Progenitor cell of endocrine pancreas (in vitro differentiated cells): Measurements from ENCODE around the gene HNRNPD. TPM values are rescaled to one million over a fixed set of nuclear protein-coding genes. Genes with fewer than 3 reads are reported as not detected.

Experiments used
- DNase-seq: peaks from one replicate; pipeline ENCODE4 v3.0.0; 2021; ENCODE audit warnings: low spot score; ENCODE audit not compliant: unreplicated experiment
- H3K27ac Mint-ChIP-seq: 2 replicates; pipeline ENCODE4 v1.8.0; 2021; ENCODE audit warnings: mild to moderate bottlenecking, moderate library complexity, mixed read lengths
- H3K27me3 Mint-ChIP-seq: 2 replicates; pipeline ENCODE4 v1.8.0; 2021; ENCODE audit warnings: mixed read lengths
- H3K36me3 Mint-ChIP-seq: 2 replicates; pipeline ENCODE4 v1.8.0; 2022; ENCODE audit warnings: mixed read lengths; ENCODE audit not compliant: insufficient read depth
- H3K4me1 Mint-ChIP-seq: 2 replicates; pipeline ENCODE4 v1.8.0; 2021; ENCODE audit warnings: low read depth, mixed read lengths
- H3K4me3 Mint-ChIP-seq: 2 replicates; pipeline ENCODE4 v1.8.0; 2021; ENCODE audit warnings: low read depth, mild to moderate bottlenecking, moderate library complexity, mixed read lengths
- H3K9me3 Mint-ChIP-seq: 2 replicates; pipeline ENCODE4 v1.8.0; 2021; ENCODE audit warnings: low read depth, mixed read lengths
- total RNA-seq: library from RNA; stranded (reverse); gene quantifications from 2 replicates; pipeline ENCODE4 v1.2.1, GENCODE V29; 2021
- TF ChIP-seq, protein P1 (sequence below): fragments of 200-600 bp; sonication (generic); IDR thresholded peaks from one replicate; pipeline ENCODE4 v1.5.0; 2021; ENCODE audit warnings: antibody characterized with exemption, mild to moderate bottlenecking; ENCODE audit not compliant: unreplicated experiment

The HNRNPD gene
- total RNA-seq, 1 donor from 2014 or later, result 400 TPM

GRCh38 chr4:82381235-82381634, 7.4 kb upstream of the HNRNPD start:
- Mint-ChIP-seq H3K27ac (no peak overlapping the region), H3K9me3 (peaks cover 11% of the 10 kb centered on the region), H3K4me3 (no peak overlapping the region), H3K4me1 (peaks cover 2% of the 10 kb centered on the region), H3K36me3 (peaks cover 10% of the 10 kb centered on the region), H3K27me3 (no peaks in the 10 kb centered on the region)
- no peak for DNase-seq
- TF ChIP-seq, protein P1, sequence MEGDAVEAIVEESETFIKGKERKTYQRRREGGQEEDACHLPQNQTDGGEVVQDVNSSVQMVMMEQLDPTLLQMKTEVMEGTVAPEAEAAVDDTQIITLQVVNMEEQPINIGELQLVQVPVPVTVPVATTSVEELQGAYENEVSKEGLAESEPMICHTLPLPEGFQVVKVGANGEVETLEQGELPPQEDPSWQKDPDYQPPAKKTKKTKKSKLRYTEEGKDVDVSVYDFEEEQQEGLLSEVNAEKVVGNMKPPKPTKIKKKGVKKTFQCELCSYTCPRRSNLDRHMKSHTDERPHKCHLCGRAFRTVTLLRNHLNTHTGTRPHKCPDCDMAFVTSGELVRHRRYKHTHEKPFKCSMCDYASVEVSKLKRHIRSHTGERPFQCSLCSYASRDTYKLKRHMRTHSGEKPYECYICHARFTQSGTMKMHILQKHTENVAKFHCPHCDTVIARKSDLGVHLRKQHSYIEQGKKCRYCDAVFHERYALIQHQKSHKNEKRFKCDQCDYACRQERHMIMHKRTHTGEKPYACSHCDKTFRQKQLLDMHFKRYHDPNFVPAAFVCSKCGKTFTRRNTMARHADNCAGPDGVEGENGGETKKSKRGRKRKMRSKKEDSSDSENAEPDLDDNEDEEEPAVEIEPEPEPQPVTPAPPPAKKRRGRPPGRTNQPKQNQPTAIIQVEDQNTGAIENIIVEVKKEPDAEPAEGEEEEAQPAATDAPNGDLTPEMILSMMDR, result no peak

GRCh38 chr4:82380831-82381230, 7.0 kb upstream of the HNRNPD start:
- Mint-ChIP-seq H3K36me3 (peaks cover 10% of the 10 kb centered on the region), H3K4me1 (peaks cover 4% of the 10 kb centered on the region), H3K4me3 (no peak overlapping the region), H3K9me3 (peaks cover 9% of the 10 kb centered on the region), H3K27ac (no peak overlapping the region), H3K27me3 (no peaks in the 10 kb centered on the region)
- TF ChIP-seq, protein P1, result no peak
- no peak for DNase-seq

DNA sequence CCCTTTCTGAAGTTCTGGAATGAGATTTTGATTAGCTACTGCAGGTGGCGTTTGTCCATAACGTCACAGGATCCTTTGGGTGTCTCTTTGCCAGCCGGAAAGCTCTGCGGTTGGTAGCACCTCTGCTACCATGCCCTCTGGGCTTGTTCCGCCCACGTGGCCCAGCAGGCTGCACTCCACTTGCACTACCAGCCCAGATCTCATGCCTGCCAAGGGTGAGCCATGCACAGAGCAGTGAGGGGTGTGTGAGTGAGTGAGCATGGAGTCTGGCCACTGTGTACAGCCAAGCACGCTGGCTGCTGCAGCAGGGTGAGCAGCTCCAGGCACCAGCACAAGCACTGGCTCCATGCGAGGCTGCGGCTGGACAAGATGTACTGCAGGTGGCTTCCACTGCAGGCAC, 6.6 kb upstream of the HNRNPD start:
- TF ChIP-seq, protein P1, result no peak
- Mint-ChIP-seq H3K4me3 (no peak overlapping the region), H3K27ac (no peak overlapping the region), H3K4me1 (peaks cover 8% of the 10 kb centered on the region), H3K36me3 (peaks cover 10% of the 10 kb centered on the region), H3K9me3 (peaks cover 5% of the 10 kb centered on the region), H3K27me3 (no peaks in the 10 kb centered on the region)
- DNase-seq, result no peak

DNA sequence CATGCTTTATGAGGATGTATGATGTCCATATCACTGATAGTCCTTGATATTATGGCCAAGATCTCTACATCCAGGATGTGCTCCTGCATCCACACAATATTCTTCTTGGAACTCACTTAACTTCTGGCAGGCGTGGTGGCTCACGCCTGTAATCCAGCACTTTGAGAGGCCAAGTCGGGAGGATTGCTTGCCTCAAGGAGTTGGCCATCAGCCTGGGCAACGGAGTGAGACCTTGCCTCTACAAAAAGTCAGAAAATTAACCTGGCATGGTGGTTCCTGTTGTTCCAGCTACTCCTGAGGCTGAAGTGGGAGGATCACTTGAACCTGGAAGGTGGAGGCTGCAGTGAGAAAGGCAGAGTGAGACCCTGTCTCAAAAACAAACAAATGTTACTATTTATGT, 2.3 kb upstream of the HNRNPD start:
- TF ChIP-seq, protein P1, result no peak
- peaks cover 8% of the 10 kb centered on the region for H3K36me3 Mint-ChIP-seq
- DNase-seq, result no peak
- no peaks in the 10 kb centered on the region for H3K27me3 Mint-ChIP-seq
- H3K27ac Mint-ChIP-seq, result no peak overlapping the region
- H3K4me1 Mint-ChIP-seq, result peaks cover 13% of the 10 kb centered on the region
- no peaks in the 10 kb centered on the region for H3K9me3 Mint-ChIP-seq
- H3K4me3 Mint-ChIP-seq, result peak overlapping the region; percentile 98

GRCh38 chr4:82373486-82373815, 340 bp downstream of the HNRNPD start:
- H3K4me1 Mint-ChIP-seq, result peaks cover 33% of the 10 kb centered on the region
- H3K36me3 Mint-ChIP-seq, result peaks cover 14% of the 10 kb centered on the region
- TF ChIP-seq, protein P1, result no peak
- no peaks in the 10 kb centered on the region for H3K27me3 Mint-ChIP-seq
- H3K4me3 Mint-ChIP-seq, result peak overlapping the region; percentile 98
- DNase-seq, result peak; percentile 36
- H3K9me3 Mint-ChIP-seq, result no peaks in the 10 kb centered on the region
- peak overlapping the region; percentile 100 for H3K27ac Mint-ChIP-seq
